ENCODE results near the gene CEP19. TPM values are rescaled to one million over a fixed set of nuclear protein-coding genes. Genes with fewer than 3 reads are reported as not detected.
"Not testable (repeated sequence)": the region's sequence is repeated elsewhere in the genome, so short reads cannot be mapped to it uniquely, and the experiment has no call there.

CEP19 gene
- total RNA-seq, 1 experiment from 2014 or later, result 7.1 TPM

GRCh38 chr3:196753201-196753600 lies 41.2 kb upstream of the CEP19 start:
- CTCF ChIA-PET, result no interaction called here
- H3K36me3 ChIP-seq (ENCODE audit: control insufficient read depth, insufficient read depth, low read length), result peaks cover 4% of the 10 kb centered on the region; the same call in 1 of the 2 replicates
- H3K27me3 ChIP-seq (ENCODE audit: control insufficient read depth, insufficient read depth, low read length), result no peaks in the 10 kb centered on the region
- ATAC-seq (no peak), DNase-seq (ENCODE audit: low read depth, low spot score) (no peak)
- POLR2A ChIA-PET, result interaction anchor here (0.5 kb wide), 1 partner anchor 64 kb away, joined by 4 read pairs; no protein-coding TSS in a partner anchor
- in situ Hi-C loops (cut with HindIII; ENCODE audit: low pct_unique_long_range_greater_than_20kb, low sequenced_read_pairs), result no loop called here
- no TSS peak for BruUV-seq (replicated peaks)
- no peak overlapping the region for H3K4me3 ChIP-seq (ENCODE audit: low read depth in 2 of 2, low read length in 2 of 2)
- intact Hi-C loops (cut with micrococcal nuclease; ENCODE audit: unreplicated experiment), result no loop called here
- TF ChIP-seq, protein P1, sequence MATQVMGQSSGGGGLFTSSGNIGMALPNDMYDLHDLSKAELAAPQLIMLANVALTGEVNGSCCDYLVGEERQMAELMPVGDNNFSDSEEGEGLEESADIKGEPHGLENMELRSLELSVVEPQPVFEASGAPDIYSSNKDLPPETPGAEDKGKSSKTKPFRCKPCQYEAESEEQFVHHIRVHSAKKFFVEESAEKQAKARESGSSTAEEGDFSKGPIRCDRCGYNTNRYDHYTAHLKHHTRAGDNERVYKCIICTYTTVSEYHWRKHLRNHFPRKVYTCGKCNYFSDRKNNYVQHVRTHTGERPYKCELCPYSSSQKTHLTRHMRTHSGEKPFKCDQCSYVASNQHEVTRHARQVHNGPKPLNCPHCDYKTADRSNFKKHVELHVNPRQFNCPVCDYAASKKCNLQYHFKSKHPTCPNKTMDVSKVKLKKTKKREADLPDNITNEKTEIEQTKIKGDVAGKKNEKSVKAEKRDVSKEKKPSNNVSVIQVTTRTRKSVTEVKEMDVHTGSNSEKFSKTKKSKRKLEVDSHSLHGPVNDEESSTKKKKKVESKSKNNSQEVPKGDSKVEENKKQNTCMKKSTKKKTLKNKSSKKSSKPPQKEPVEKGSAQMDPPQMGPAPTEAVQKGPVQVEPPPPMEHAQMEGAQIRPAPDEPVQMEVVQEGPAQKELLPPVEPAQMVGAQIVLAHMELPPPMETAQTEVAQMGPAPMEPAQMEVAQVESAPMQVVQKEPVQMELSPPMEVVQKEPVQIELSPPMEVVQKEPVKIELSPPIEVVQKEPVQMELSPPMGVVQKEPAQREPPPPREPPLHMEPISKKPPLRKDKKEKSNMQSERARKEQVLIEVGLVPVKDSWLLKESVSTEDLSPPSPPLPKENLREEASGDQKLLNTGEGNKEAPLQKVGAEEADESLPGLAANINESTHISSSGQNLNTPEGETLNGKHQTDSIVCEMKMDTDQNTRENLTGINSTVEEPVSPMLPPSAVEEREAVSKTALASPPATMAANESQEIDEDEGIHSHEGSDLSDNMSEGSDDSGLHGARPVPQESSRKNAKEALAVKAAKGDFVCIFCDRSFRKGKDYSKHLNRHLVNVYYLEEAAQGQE (IDR thresholded peaks at IDR 0.05; ENCODE audit: insufficient read depth in 1 of 2, low read depth in 2 of 2, low read length in 1 of 2), result no peak
- TF ChIP-seq SIN3A (IDR thresholded peaks at IDR 0.05; ENCODE audit: borderline replicate concordance, insufficient read depth, low read depth, low read length) (no peak), TCF7L2 (IDR thresholded peaks at IDR 0.05; ENCODE audit: low read depth, low read length) (no peak)
- no peak overlapping the region for H3K27ac ChIP-seq (ENCODE audit: low read length)
- H3K9me3 ChIP-seq (ENCODE audit: control insufficient read depth, insufficient read depth, low read depth, low read length), result peaks cover 8% of the 10 kb centered on the region; the same call in 1 of the 2 replicates
- peaks cover 14% of the 10 kb centered on the region; the same call in 1 of the 2 replicates for H3K4me1 ChIP-seq (ENCODE audit: control insufficient read depth, insufficient read depth, low read length)

DNA sequence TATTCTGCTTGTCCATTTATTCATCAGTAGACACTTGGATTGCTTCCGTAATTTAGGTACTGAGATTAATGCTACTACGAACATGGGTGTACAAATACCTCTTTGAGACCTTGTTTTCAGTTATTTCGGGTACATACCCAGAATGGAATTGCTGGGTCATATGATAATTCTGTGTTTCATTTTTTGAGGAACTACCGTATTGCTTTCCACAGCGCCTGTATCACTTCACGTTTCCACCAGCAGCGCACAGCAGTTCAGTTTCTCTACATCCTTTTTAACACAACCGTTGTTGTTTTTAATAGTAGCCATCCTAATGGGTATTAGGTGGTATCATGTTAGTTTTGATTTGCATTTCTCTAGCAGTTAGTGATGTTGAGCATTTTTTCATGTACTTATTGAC lies 37.1 kb upstream of the CEP19 start:
- Histone ChIP-seq H3K27ac (ENCODE audit: low read length) (no peak overlapping the region), H3K4me3 (ENCODE audit: low read depth in 2 of 2, low read length in 2 of 2) (no peak overlapping the region), H3K27me3 (ENCODE audit: control insufficient read depth, insufficient read depth, low read length) (no peaks in the 10 kb centered on the region), H3K4me1 (ENCODE audit: control insufficient read depth, insufficient read depth, low read length) (peaks cover 7% of the 10 kb centered on the region; the same call in 1 of the 2 replicates), H3K36me3 (ENCODE audit: control insufficient read depth, insufficient read depth, low read length) (no peaks in the 10 kb centered on the region), H3K9me3 (ENCODE audit: control insufficient read depth, insufficient read depth, low read depth, low read length) (no peaks in the 10 kb centered on the region; the same call in 1 of the 2 replicates)
- BruUV-seq (replicated peaks), result TSS peak; percentile 2
- in situ Hi-C loops (cut with HindIII; ENCODE audit: low pct_unique_long_range_greater_than_20kb, low sequenced_read_pairs), result no loop called here
- ATAC-seq (no peak), DNase-seq (ENCODE audit: low read depth, low spot score) (no peak)
- POLR2A ChIA-PET, result interaction anchor here (1.0 kb wide), 1 partner anchor 9 kb away, joined by 3 read pairs; no protein-coding TSS in a partner anchor
- CTCF ChIA-PET, result no interaction called here
- intact Hi-C loops (cut with micrococcal nuclease; ENCODE audit: unreplicated experiment), result no loop called here
- TF ChIP-seq POLR2AphosphoS5 (IDR thresholded peaks at IDR 0.05; ENCODE audit: low read depth, low read length), result no peak
- TF ChIP-seq, protein P2, sequence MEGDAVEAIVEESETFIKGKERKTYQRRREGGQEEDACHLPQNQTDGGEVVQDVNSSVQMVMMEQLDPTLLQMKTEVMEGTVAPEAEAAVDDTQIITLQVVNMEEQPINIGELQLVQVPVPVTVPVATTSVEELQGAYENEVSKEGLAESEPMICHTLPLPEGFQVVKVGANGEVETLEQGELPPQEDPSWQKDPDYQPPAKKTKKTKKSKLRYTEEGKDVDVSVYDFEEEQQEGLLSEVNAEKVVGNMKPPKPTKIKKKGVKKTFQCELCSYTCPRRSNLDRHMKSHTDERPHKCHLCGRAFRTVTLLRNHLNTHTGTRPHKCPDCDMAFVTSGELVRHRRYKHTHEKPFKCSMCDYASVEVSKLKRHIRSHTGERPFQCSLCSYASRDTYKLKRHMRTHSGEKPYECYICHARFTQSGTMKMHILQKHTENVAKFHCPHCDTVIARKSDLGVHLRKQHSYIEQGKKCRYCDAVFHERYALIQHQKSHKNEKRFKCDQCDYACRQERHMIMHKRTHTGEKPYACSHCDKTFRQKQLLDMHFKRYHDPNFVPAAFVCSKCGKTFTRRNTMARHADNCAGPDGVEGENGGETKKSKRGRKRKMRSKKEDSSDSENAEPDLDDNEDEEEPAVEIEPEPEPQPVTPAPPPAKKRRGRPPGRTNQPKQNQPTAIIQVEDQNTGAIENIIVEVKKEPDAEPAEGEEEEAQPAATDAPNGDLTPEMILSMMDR (IDR thresholded peaks at IDR 0.05), result no peak
- no peak for TF ChIP-seq SIN3A (IDR thresholded peaks at IDR 0.05; ENCODE audit: borderline replicate concordance, insufficient read depth, low read depth, low read length)
- TF ChIP-seq, protein P1 (IDR thresholded peaks at IDR 0.05; ENCODE audit: insufficient read depth in 1 of 2, low read depth in 2 of 2, low read length in 1 of 2), result no peak
- TF ChIP-seq TCF7L2 (IDR thresholded peaks at IDR 0.05; ENCODE audit: low read depth, low read length), result no peak

GRCh38 chr3:196743569-196743968 lies 31.5 kb upstream of the CEP19 start:
- H3K27me3 ChIP-seq (ENCODE audit: control insufficient read depth, insufficient read depth, low read length); CTCF ChIA-PET; DNase-seq (ENCODE audit: low read depth, low spot score); intact Hi-C loops (cut with micrococcal nuclease; ENCODE audit: unreplicated experiment); H3K9me3 ChIP-seq (ENCODE audit: control insufficient read depth, insufficient read depth, low read depth, low read length); POLR2A ChIA-PET; H3K36me3 ChIP-seq (ENCODE audit: control insufficient read depth, insufficient read depth, low read length); ATAC-seq; H3K4me3 ChIP-seq (ENCODE audit: low read depth in 2 of 2, low read length in 2 of 2); H3K27ac ChIP-seq (ENCODE audit: low read length); BruUV-seq (replicated peaks); in situ Hi-C loops (cut with HindIII; ENCODE audit: low pct_unique_long_range_greater_than_20kb, low sequenced_read_pairs): not testable (repeated sequence)
- H3K4me1 ChIP-seq (ENCODE audit: control insufficient read depth, insufficient read depth, low read length), result peaks cover 17% of the 10 kb centered on the region
